Measurements from ENCODE around the gene SLC26A1.

- TF ChIP-seq POLR2AphosphoS5 (IDR thresholded peaks at IDR 0.05; ENCODE audit: low read depth, low read length): no peak
- TF ChIP-seq TAF1 (IDR thresholded peaks at IDR 0.05; ENCODE audit: borderline replicate concordance, insufficient read depth, low read length): no peak
- no peak for TF ChIP-seq REST (IDR thresholded peaks at IDR 0.05; ENCODE audit: insufficient read depth in 1 of 2, low read depth in 2 of 2, low read length in 2 of 2)
- TF ChIP-seq FOXP2 (optimal IDR thresholded peaks at IDR 0.05; ENCODE audit: borderline replicate concordance, extremely low read depth, extremely low read length, insufficient read depth): no peak
Observed at GRCh38 chr4:1024882-1025545, 31.8 kb upstream of the SLC26A1 start.

Data from PFSK-1 (cell line).